Hepatocyte (in vitro differentiated cells): ENCODE results near the gene CFAP92. TPM values are rescaled to one million over a fixed set of nuclear protein-coding genes. Genes with fewer than 3 reads are reported as not detected.

ENCODE experiments used
- DNase-seq: peaks from one replicate; pipeline ENCODE4 v3.0.0-alpha.2; 2016; ENCODE audit warnings: low spot score
- H2AFZ ChIP-seq: fragments of 200-600 bp; sonication (generic); 2 replicates; pipeline ENCODE4 v1.6.0; 2016; ENCODE audit warnings: antibody characterized with exemption, mild to moderate bottlenecking
- H3K27ac ChIP-seq: fragments of 200-600 bp; sonication (generic); 2 replicates; pipeline ENCODE4 v1.5.1; 2016; ENCODE audit warnings: mild to moderate bottlenecking
- H3K27me3 ChIP-seq: fragments of 200-600 bp; sonication (generic); 2 replicates; pipeline ENCODE4 v1.6.1; 2016
- H3K36me3 ChIP-seq: fragments of 200-600 bp; sonication (generic); replicated peaks from 2 replicates; pipeline ENCODE4 v1.5.1; 2016; ENCODE audit warnings: low read depth; ENCODE audit not compliant: insufficient read depth
- H3K4me1 ChIP-seq: fragments of 200-600 bp; sonication (generic); 2 replicates; pipeline ENCODE4 v1.5.1; 2016; ENCODE audit warnings: mild to moderate bottlenecking, moderate library complexity; ENCODE audit not compliant: insufficient read depth
- H3K4me2 ChIP-seq: fragments of 200-600 bp; sonication (generic); 2 replicates; pipeline ENCODE4 v1.6.0; 2016
- H3K4me3 ChIP-seq: fragments of 200-600 bp; sonication (generic); 2 replicates; pipeline ENCODE4 v1.5.1; 2016; ENCODE audit warnings: mild to moderate bottlenecking
- H3K79me2 ChIP-seq: fragments of 200-600 bp; sonication (generic); 2 replicates; pipeline ENCODE4 v1.6.0; 2017; ENCODE audit warnings: mild to moderate bottlenecking
- H3K9me2 ChIP-seq: fragments of 200-600 bp; sonication (generic); replicated peaks from 2 replicates; pipeline ENCODE4 v1.6.0; 2017; ENCODE audit warnings: mild to moderate bottlenecking; ENCODE audit not compliant: insufficient read depth
- H3K9me3 ChIP-seq: fragments of 200-600 bp; sonication (generic); 2 replicates; pipeline ENCODE4 v1.5.1; 2016; ENCODE audit warnings: low read depth, mild to moderate bottlenecking
- H4K20me1 ChIP-seq: fragments of 200-600 bp; sonication (generic); 2 replicates; pipeline ENCODE4 v1.6.0; 2016; ENCODE audit warnings: mild to moderate bottlenecking; ENCODE audit not compliant: insufficient read depth, poor library complexity, severe bottlenecking
- EZH2 ChIP-seq: fragments of 200-600 bp; sonication (generic); IDR thresholded peaks from 2 replicates; pipeline ENCODE4 v1.6.1; 2016; ENCODE audit warnings: antibody characterized with exemption, mild to moderate bottlenecking, borderline replicate concordance
- EZH2phosphoT487 ChIP-seq: fragments of 200-600 bp; sonication (generic); IDR thresholded peaks from one replicate; pipeline ENCODE4 v1.6.1; 2018; ENCODE audit warnings: antibody characterized with exemption, mild to moderate bottlenecking, low read depth, moderate library complexity; ENCODE audit not compliant: unreplicated experiment, severe bottlenecking
- WGBS: methylation state at CpG from one replicate; pipeline ENCODE4 v1.1.6; 2016; ENCODE audit warnings: low lambda C conversion rate; ENCODE audit errors: missing lambda C conversion rate; 5-methylcytosine and 5-hydroxymethylcytosine counted together
- polyA plus RNA-seq: library from polyadenylated mRNA; unstranded; fragments of >200 nt; fragmentation: Nextera tagmentation; extraction: Ambion mirVana; gene quantifications from 2 replicates; pipeline ENCODE4 v1.2.1, GENCODE V29; 2016
- total RNA-seq: library from RNA; depleted of rRNA; stranded (reverse); fragments of >200 nt; gene quantifications from 2 replicates; pipeline ENCODE4 v1.2.3, GENCODE V29; 2014
- TF ChIP-seq, protein P1 (sequence below): fragments of 200-600 bp; sonication (generic); IDR thresholded peaks from 2 replicates; pipeline ENCODE4 v1.5.1; 2016; ENCODE audit warnings: antibody characterized with exemption, mild to moderate bottlenecking; ENCODE audit not compliant: poor library complexity

The CFAP92 gene
- total and polyA plus RNA-seq, 2 experiments from 2014 or later, result 0.17 to 0.35 TPM

DNA sequence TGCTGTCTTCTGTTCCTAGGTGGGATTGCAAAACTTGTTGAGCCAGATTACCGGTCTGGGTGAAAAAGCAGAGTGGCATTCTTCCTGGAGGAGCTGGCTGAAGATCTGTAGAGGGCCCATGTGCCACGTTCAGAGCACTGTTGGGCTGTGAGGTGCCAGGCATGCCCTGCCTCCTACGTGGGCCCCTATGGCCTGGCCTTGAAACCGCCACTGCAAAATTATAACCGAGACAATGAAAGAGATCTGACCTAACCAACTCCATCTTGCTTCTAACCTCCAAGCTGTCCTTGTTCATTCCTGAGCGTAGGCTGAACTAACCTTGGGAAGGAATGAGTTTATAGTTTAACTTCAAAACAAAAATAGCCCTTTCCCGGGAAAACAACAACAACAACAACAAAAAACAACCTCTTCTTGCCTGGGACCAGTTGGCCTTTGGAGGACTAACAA is 115.8 kb downstream of the CFAP92 start:
- H3K27ac ChIP-seq, result peak overlapping the region; percentile 98
- peaks cover 50% of the 10 kb centered on the region for H3K79me2 ChIP-seq

DNA sequence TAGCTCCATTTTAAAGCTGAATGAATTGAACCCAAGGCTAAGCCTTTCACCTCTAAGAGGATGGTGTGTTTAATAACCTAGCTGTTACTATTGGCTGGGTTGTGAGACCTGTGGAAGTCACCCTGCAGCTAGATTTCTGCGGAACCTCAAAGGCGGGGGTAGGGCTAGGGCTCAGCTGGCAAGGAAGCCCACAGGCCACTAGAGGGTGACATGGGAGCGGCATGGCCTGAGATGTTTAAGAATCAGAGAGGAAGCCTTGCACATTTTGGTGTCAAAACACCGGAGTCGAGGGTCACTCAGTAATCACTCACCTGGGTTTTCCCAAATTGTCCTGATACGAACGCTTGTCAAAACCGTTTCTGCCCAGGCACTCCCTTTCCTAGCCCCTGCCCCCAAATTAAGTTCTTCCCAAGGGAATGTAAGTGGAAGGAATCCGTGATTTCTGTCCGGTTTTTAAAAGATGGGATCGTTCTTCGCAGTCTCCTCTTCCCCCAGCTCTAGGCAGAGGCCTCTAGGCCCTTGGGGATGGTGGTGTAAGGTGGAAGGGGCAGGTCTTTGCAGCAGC is 118.2 kb downstream of the CFAP92 start:
- H3K4me1 ChIP-seq, result peaks cover 14% of the 10 kb centered on the region
- H3K4me3 ChIP-seq, result no peak overlapping the region
- no peak overlapping the region for H3K27ac ChIP-seq
- peak; percentile 41 for DNase-seq
- no peaks in the 10 kb centered on the region for H3K9me3 ChIP-seq
- no peaks in the 10 kb centered on the region for H3K9me2 ChIP-seq
- H3K79me2 ChIP-seq, result peaks cover 26% of the 10 kb centered on the region
- H4K20me1 ChIP-seq, result no peaks in the 10 kb centered on the region
- H3K4me2 ChIP-seq, result no peak overlapping the region
- 48% methylated on average over 12 of the region's 12 CpGs for WGBS
- TF ChIP-seq EZH2 (no peak), EZH2phosphoT487 (no peak)
- TF ChIP-seq, protein P1, sequence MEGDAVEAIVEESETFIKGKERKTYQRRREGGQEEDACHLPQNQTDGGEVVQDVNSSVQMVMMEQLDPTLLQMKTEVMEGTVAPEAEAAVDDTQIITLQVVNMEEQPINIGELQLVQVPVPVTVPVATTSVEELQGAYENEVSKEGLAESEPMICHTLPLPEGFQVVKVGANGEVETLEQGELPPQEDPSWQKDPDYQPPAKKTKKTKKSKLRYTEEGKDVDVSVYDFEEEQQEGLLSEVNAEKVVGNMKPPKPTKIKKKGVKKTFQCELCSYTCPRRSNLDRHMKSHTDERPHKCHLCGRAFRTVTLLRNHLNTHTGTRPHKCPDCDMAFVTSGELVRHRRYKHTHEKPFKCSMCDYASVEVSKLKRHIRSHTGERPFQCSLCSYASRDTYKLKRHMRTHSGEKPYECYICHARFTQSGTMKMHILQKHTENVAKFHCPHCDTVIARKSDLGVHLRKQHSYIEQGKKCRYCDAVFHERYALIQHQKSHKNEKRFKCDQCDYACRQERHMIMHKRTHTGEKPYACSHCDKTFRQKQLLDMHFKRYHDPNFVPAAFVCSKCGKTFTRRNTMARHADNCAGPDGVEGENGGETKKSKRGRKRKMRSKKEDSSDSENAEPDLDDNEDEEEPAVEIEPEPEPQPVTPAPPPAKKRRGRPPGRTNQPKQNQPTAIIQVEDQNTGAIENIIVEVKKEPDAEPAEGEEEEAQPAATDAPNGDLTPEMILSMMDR, result peak; percentile 36
- H3K27me3 ChIP-seq, result no peaks in the 10 kb centered on the region
- H2AFZ ChIP-seq, result no peak overlapping the region
- no peaks in the 10 kb centered on the region for H3K36me3 ChIP-seq

More for the DNA sequence above, 115.8 kb downstream of the CFAP92 start:
- Histone ChIP-seq H2AFZ (no peak overlapping the region), H3K4me1 (peaks cover 18% of the 10 kb centered on the region), H3K27me3 (no peaks in the 10 kb centered on the region), H3K9me3 (no peaks in the 10 kb centered on the region), H3K4me3 (peak overlapping the region; percentile 55), H4K20me1 (no peaks in the 10 kb centered on the region), H3K36me3 (no peaks in the 10 kb centered on the region), H3K9me2 (no peaks in the 10 kb centered on the region), H3K4me2 (peak overlapping the region; percentile 86)
- WGBS, result 88% methylated on average over 7 of the region's 7 CpGs
- no peak for DNase-seq
- TF ChIP-seq, protein P1, result no peak
- no peak for TF ChIP-seq EZH2phosphoT487
- no peak for TF ChIP-seq EZH2

DNA sequence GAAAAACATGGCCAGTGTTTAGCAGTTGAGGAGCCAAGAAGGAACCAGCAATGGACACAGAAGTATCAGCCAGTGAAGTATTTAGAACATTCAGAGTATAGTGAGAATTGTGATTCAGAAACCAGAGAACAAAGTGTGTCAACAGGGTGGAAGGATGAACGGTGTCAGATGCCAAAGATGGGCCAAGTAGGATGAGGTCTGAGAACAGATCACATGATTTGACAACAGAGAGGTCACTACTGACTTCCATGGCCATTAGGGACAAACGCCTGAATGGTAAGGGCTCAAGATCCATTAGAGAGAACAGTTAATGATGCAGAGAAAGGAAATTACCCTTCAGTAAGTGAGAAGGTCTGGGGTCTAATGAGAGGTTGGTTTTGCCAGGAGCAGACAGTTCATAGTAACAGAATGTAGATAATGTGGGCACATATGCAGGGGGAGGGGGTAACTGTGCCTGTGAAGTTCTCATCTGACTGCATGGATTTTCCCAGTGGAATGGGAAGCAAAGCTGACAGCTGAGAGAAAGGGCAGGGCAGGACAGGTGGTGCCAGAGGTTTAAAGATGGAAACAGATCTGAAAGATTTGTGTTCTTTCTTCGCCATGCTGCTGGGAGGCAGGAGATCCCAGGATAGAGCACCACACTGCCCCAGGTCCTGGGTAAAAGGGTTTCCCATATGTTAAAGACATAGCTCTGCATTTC is 119.2 kb downstream of the CFAP92 start:
- Histone ChIP-seq H2AFZ (no peak overlapping the region), H3K4me2 (no peak overlapping the region), H3K27ac (no peak overlapping the region), H3K4me3 (no peak overlapping the region), H3K27me3 (no peaks in the 10 kb centered on the region), H3K79me2 (peaks cover 16% of the 10 kb centered on the region), H3K4me1 (peaks cover 11% of the 10 kb centered on the region), H3K36me3 (no peaks in the 10 kb centered on the region), H3K9me3 (no peaks in the 10 kb centered on the region), H4K20me1 (no peaks in the 10 kb centered on the region), H3K9me2 (no peaks in the 10 kb centered on the region)
- 58% methylated on average over 3 of the region's 3 CpGs for WGBS
- no peak for TF ChIP-seq EZH2phosphoT487
- TF ChIP-seq, protein P1, result no peak
- no peak for DNase-seq
